Spleen (tissue), 7 donors: ENCODE results near the gene HIPK2.

Experiments
- POLR2AphosphoS5 ChIP-seq, 3 donors: sonication (generic); formaldehyde crosslinking; IDR thresholded peaks; one replicate each; pipeline ENCODE4 v1.5.1; 2017; ENCODE audit warnings: antibody characterized with exemption in 3 of 3
- TF ChIP-seq, protein P1 (sequence below), 11 experiments: fragments of 200-600 bp in 7 of 11; fragments of 450-650 bp in 4 of 11; sonication (generic) in 4 of 11; IDR thresholded peaks in 8 of 11; conservative IDR thresholded peaks in 3 of 11; 1 replicate in 7 of 11; 2 replicates in 4 of 11; pipeline versions ENCODE4 v1.4.0 to v1.8.0; 2016 to 2021; ENCODE audit warnings: antibody characterized with exemption in 11 of 11, inconsistent platforms in 4 of 11, mild to moderate bottlenecking in 1 of 11
- donor health status: DM: no; HTN: no; CAD: no; lungs with moderate emphysema.
- donor health status: DM: no; HTN: no; CAD: no.
- donor health status: DM: no; HTN: no; CAD: no.

DNA sequence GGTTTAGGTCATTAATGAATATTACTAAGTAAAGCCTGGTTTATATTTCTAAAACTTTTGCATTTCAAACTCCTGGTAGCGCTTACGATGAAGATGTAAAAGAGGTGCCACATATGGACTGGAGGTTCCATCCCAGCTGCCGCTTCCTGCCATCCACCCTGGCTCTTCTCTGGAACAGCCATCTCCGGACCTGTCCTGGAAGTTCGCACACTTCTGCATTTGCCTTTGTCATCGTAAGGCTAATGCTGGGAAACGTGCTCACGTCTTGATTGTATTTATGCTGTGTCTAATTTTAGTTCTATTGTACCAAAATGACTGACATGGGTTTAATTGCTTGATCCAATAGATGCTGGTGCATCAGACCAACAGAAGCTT lies 103.1 kb downstream of the HIPK2 start:
- TF ChIP-seq, protein P1, sequence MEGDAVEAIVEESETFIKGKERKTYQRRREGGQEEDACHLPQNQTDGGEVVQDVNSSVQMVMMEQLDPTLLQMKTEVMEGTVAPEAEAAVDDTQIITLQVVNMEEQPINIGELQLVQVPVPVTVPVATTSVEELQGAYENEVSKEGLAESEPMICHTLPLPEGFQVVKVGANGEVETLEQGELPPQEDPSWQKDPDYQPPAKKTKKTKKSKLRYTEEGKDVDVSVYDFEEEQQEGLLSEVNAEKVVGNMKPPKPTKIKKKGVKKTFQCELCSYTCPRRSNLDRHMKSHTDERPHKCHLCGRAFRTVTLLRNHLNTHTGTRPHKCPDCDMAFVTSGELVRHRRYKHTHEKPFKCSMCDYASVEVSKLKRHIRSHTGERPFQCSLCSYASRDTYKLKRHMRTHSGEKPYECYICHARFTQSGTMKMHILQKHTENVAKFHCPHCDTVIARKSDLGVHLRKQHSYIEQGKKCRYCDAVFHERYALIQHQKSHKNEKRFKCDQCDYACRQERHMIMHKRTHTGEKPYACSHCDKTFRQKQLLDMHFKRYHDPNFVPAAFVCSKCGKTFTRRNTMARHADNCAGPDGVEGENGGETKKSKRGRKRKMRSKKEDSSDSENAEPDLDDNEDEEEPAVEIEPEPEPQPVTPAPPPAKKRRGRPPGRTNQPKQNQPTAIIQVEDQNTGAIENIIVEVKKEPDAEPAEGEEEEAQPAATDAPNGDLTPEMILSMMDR (IDR thresholded peaks at IDR 0.05 in 8 of 11, conservative IDR thresholded peaks at IDR 0.05 in 3 of 11) = no peak
- TF ChIP-seq POLR2AphosphoS5 (IDR thresholded peaks at IDR 0.05) = no peak
